Measurements from ENCODE around the gene AVP.

GRCh38 chr20:3037654-3038053, 46.9 kb downstream of the AVP start:
- TF ChIP-seq CTCF (IDR thresholded peaks at IDR 0.05) (no peak), POLR2AphosphoS5 (IDR thresholded peaks at IDR 0.05) (no peak), POLR2A (IDR thresholded peaks at IDR 0.05) (no peak)

Measured in stomach (tissue), 4 donors.